CD4-positive, alpha-beta T cell treated with Interleukin-10 for 1 hour (primary cell): ENCODE data around the gene RACGAP1.

Source experiments
- DNase-seq: peaks from one replicate; pipeline ENCODE4 v3.0.0-alpha.2; 2020

RACGAP1 gene

GRCh38 chr12:49939307-49939706 lies 86.0 kb downstream of the RACGAP1 start:
- no peak for DNase-seq
